ENCODE results near the gene SCO2. TPM values are rescaled to one million over a fixed set of nuclear protein-coding genes. Genes with fewer than 3 reads are reported as not detected.

SCO2 gene
- total RNA-seq, 2 donors from 2014 or later, result 5.5 to 5.7 TPM

Other genes with a start within 250 kb of the SCO2 start
- 100 to 1,000 TPM; 290 TPM for gene PLXNB2, start 218.0 kb downstream of the SCO2 start, total RNA-seq
- gene DENND6B, start 198.6 kb downstream of the SCO2 start, total RNA-seq, result 1 to 10 TPM; 3.7 to 4.7 TPM
- 10 to 100 TPM; 44.6 to 61.0 TPM for gene PPP6R2, start 182.3 kb downstream of the SCO2 start, total RNA-seq
- 10 to 100 TPM; 69.2 to 80.1 TPM for gene SBF1, start 50.6 kb downstream of the SCO2 start, total RNA-seq
- gene ADM2, start 44.1 kb downstream of the SCO2 start, total RNA-seq, result 1 to 10 TPM; 5.4 to 8.9 TPM
- gene MIOX, start 38.7 kb downstream of the SCO2 start, total RNA-seq, result not detected
- 10 to 100 TPM; 58.7 to 59.3 TPM for gene LMF2, start 17.9 kb downstream of the SCO2 start, total RNA-seq
- 10 to 100 TPM; 26.6 to 27.1 TPM for gene NCAPH2, start 17.4 kb downstream of the SCO2 start, total RNA-seq
- gene TYMP, start 4.4 kb upstream of the SCO2 start, total RNA-seq, result 10 to 100 TPM; 32.0 to 33.0 TPM
- under 1 TPM in 1 of 2 donors, not detected in 1; 0.17 TPM for gene KLHDC7B, start 20.3 kb upstream of the SCO2 start, total RNA-seq
- under 1 TPM in 1 of 2 donors, not detected in 1; 0.67 TPM for gene SYCE3, start 37.3 kb upstream of the SCO2 start, total RNA-seq
- 10 to 100 TPM; 22.6 to 26.6 TPM for gene CPT1B, start 52.8 kb upstream of the SCO2 start, total RNA-seq
- gene CHKB, start 57.3 kb upstream of the SCO2 start, total RNA-seq, result 10 to 100 TPM; 66.9 to 72.7 TPM
- 1 to 10 TPM; 1.2 to 1.5 TPM for gene MAPK8IP2, start 75.2 kb upstream of the SCO2 start, total RNA-seq
- 10 to 100 TPM; 84.8 to 97.8 TPM for gene ARSA, start 102.6 kb upstream of the SCO2 start, total RNA-seq
- gene SHANK3, start 147.2 kb upstream of the SCO2 start, total RNA-seq, result 1 to 10 TPM; 4.4 to 4.8 TPM
- gene ACR, start 212.6 kb upstream of the SCO2 start, total RNA-seq, result 1 to 10 TPM in 1 of 2 donors, under 1 TPM in 1; 0.89 to 1.5 TPM